ENCODE results near the gene CNP. TPM values are rescaled to one million over a fixed set of nuclear protein-coding genes. Genes with fewer than 3 reads are reported as not detected.

Gene CNP
- polyA plus RNA-seq: 10 to 100 TPM; 13.2 to 38.9 (median 28.4) TPM
- long read RNA-seq, donor 1: 0 reads
- long read RNA-seq, donor 2, full-length matches to known transcripts: 8 of 8 reads
- long read RNA-seq, donor 2, partial matches to known transcripts: 0 of 8 reads
- long read RNA-seq, donor 2, other reads (novel, unspliced or antisense): 0 of 8 reads
- long read RNA-seq, donor 3, full-length matches to known transcripts: 7 of 60 reads
- long read RNA-seq, donor 3, partial matches to known transcripts: 53 of 60 reads
- long read RNA-seq, donor 3, other reads (novel, unspliced or antisense): 0 of 60 reads
- long read RNA-seq, donor 4: 0 reads
- long read RNA-seq, donor 5, partial matches to known transcripts: 24 of 58 reads
- long read RNA-seq, donor 5, other reads (novel, unspliced or antisense): 32 of 58 reads
- long read RNA-seq, donor 6, full-length matches to known transcripts: 11 of 11 reads
- long read RNA-seq, donor 6, partial matches to known transcripts: 0 of 11 reads
- long read RNA-seq, donor 6, other reads (novel, unspliced or antisense): 0 of 11 reads
- long read RNA-seq, donor 7, full-length matches to known transcripts: 19 of 71 reads
- long read RNA-seq, donor 7, partial matches to known transcripts: 52 of 71 reads
- long read RNA-seq, donor 7, other reads (novel, unspliced or antisense): 0 of 71 reads
- long read RNA-seq, donor 8, full-length matches to known transcripts: 1 of 1 reads
- long read RNA-seq, donor 8, partial matches to known transcripts: 0 of 1 reads
- long read RNA-seq, donor 8, other reads (novel, unspliced or antisense): 0 of 1 reads
- long read RNA-seq, donor 9, full-length matches to known transcripts: 5 of 11 reads
- long read RNA-seq, donor 9, partial matches to known transcripts: 6 of 11 reads
- long read RNA-seq, donor 9, other reads (novel, unspliced or antisense): 0 of 11 reads
- long read RNA-seq, donor 10, full-length matches to known transcripts: 13 of 116 reads
- long read RNA-seq, donor 10, partial matches to known transcripts: 54 of 116 reads
- long read RNA-seq, donor 10, other reads (novel, unspliced or antisense): 49 of 116 reads

DNA sequence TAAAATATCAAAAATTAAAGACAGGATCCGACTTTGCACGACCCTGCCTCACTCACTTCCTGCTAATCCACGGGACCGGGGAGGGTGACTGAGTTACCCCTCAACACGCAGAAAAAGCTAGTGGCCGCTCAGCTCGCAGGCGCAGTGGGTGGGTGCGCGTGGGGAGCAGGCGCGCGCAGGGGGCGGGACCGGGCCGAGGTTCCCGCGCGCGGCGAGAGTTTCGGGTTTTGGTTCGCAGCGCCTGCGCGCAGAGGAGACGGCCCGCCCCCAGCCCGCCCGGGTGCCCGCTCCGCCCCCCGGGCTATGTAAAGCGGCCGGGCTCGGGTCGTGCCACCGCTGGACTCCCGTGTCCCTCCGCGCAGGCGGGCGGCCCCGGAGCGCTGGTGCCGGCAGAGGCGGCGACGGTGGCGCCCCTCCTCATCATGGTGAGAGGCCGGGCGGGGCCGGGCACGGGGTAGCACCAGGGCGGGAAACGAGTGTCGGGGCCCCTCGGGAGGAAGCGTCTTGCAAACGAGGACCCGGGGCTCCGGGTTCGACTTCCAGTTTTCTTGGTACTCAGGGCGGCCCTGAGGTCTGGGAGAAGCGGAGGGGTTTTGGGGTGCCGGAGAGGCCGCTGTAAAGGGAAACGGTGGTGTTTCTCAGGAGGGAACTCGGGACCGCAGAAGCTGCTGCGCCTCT lies at the start of gene CNP:
CNP (plus strand) TSS at position 333 of the 678 bp plus-strand sequence; CDS start at position 423, 90 bp downstream.
- FAIRE-seq (no peak), DNase-seq (peak; percentile 85 to 97)
- peak within 1 kb of the TSS; percentile 60 to 91 (median 84) for H3K27ac ChIP-seq (ENCODE audit: low read depth in 1 of 3, low read length in 2 of 3)
- H3K4me1 ChIP-seq (ENCODE audit: control insufficient read depth in 3 of 3, insufficient read depth in 2 of 3, low read depth in 1 of 3, low read length in 2 of 3): peaks cover 0 to 29% (median 0%) of the 10 kb centered on the region in 3 donors
- WGBS, 3 donors: 0 to 1% (median 1%) methylated on average over 49 to 71 of the region's 71 CpGs
- peaks cover 0 to 32% (median 4%) of the 10 kb centered on the region in 3 donors for H3K36me3 ChIP-seq (ENCODE audit: control insufficient read depth in 3 of 3, insufficient read depth in 2 of 3, low read depth in 1 of 3, low read length in 3 of 3)
- H3K9me3 ChIP-seq (ENCODE audit: control insufficient read depth in 2 of 2, insufficient read depth in 1 of 2, low read depth in 1 of 2, low read length in 1 of 2): no peaks in the 10 kb centered on the region
- peak within 1 kb of the TSS; percentile 72 to 94 (median 86) for H3K4me3 ChIP-seq (ENCODE audit: low read depth in 1 of 3, low read length in 3 of 3)
- H3K27me3 ChIP-seq (ENCODE audit: control insufficient read depth in 3 of 3, insufficient read depth in 3 of 3, low read length in 3 of 3): no peaks in the 10 kb centered on the region

DNA sequence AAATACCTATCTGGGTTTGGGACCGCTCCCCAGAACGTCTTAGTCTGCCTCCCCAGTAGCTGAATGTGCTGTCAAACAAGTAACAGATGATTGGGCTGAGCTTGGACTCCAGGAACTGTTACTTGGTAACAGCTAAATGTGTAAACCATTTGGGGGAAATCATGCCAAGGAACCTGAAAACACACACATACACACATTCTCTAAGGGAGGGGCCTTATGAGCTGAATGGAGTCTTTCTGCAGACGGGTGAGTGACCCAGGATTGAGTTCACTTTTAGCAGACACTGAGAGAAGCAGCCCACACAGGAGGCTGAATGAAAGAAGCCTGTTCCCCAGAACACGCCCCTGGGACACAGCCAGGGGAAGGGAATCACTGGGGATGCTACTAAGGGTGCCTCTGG lies 49.4 kb upstream of the CNP start:
- H3K36me3 ChIP-seq (ENCODE audit: control insufficient read depth in 3 of 3, insufficient read depth in 2 of 3, low read depth in 1 of 3, low read length in 3 of 3): peaks cover 6 to 29% (median 7%) of the 10 kb centered on the region in 3 donors
- 38 to 54% (median 48%) methylated on average over 4 of the region's 4 CpGs for WGBS, 3 donors
- H3K27ac ChIP-seq (ENCODE audit: low read depth in 1 of 3, low read length in 2 of 3): peak overlapping the region in 1 of 3 donors; percentile 91
- DNase-seq (peak; percentile 19 to 40), FAIRE-seq (no peak)
- no peaks in the 10 kb centered on the region for H3K27me3 ChIP-seq (ENCODE audit: control insufficient read depth in 3 of 3, insufficient read depth in 3 of 3, low read length in 3 of 3)
- peak overlapping the region in 2 of 3 donors; percentile 78 to 100 for H3K4me3 ChIP-seq (ENCODE audit: low read depth in 1 of 3, low read length in 3 of 3)
- H3K9me3 ChIP-seq (ENCODE audit: control insufficient read depth in 2 of 2, insufficient read depth in 1 of 2, low read depth in 1 of 2, low read length in 1 of 2): no peaks in the 10 kb centered on the region
- peaks cover 3 to 51% (median 8%) of the 10 kb centered on the region in 3 donors for H3K4me1 ChIP-seq (ENCODE audit: control insufficient read depth in 3 of 3, insufficient read depth in 2 of 3, low read depth in 1 of 3, low read length in 2 of 3)

DNA sequence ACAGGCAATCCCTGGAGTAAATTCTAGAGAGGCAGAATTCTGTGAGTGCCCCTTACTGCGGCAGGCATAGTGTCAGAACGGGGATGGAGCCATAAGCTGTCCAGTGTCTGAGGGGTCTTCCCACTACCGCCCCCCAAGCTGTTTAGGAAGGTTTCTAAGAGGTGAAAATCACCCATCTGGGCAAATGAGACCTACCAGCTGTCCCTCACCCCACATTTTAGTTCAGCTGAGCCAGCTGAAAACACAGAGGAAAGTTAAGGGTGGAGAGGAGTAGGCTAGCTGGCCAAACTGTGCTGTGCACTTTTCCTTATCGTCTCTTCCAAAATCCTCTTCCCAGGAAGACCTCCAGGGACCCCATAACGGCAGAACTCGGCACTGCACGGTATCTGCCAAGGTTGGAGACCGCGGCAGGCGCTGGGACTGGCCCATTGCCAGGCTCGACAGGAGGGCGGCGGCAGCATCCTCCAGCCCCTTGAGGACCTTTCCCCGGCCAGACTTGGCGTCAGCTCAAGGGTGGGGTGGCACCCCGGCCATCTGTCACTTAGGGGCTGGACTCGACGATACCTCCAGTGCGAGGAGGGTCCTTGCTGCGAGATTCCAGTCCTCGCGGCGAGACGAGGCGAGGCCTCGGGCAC lies 48.8 kb upstream of the CNP start:
- no peaks in the 10 kb centered on the region for H3K9me3 ChIP-seq (ENCODE audit: control insufficient read depth in 2 of 2, insufficient read depth in 1 of 2, low read depth in 1 of 2, low read length in 1 of 2)
- WGBS, 3 donors: 5% methylated on average over 25 to 26 of the region's 26 CpGs
- DNase-seq (peak; percentile 57 to 77), FAIRE-seq (no peak)
- H3K4me3 ChIP-seq (ENCODE audit: low read depth in 1 of 3, low read length in 3 of 3): peak overlapping the region; percentile 78 to 100 (median 97)
- H3K4me1 ChIP-seq (ENCODE audit: control insufficient read depth in 3 of 3, insufficient read depth in 2 of 3, low read depth in 1 of 3, low read length in 2 of 3): peaks cover 3 to 49% (median 8%) of the 10 kb centered on the region in 3 donors
- H3K36me3 ChIP-seq (ENCODE audit: control insufficient read depth in 3 of 3, insufficient read depth in 2 of 3, low read depth in 1 of 3, low read length in 3 of 3): peaks cover 0 to 23% (median under 1%) of the 10 kb centered on the region in 3 donors
- H3K27ac ChIP-seq (ENCODE audit: low read depth in 1 of 3, low read length in 2 of 3): peak overlapping the region; percentile 78 to 91 (median 91)
- H3K27me3 ChIP-seq (ENCODE audit: control insufficient read depth in 3 of 3, insufficient read depth in 3 of 3, low read length in 3 of 3): no peaks in the 10 kb centered on the region

DNA sequence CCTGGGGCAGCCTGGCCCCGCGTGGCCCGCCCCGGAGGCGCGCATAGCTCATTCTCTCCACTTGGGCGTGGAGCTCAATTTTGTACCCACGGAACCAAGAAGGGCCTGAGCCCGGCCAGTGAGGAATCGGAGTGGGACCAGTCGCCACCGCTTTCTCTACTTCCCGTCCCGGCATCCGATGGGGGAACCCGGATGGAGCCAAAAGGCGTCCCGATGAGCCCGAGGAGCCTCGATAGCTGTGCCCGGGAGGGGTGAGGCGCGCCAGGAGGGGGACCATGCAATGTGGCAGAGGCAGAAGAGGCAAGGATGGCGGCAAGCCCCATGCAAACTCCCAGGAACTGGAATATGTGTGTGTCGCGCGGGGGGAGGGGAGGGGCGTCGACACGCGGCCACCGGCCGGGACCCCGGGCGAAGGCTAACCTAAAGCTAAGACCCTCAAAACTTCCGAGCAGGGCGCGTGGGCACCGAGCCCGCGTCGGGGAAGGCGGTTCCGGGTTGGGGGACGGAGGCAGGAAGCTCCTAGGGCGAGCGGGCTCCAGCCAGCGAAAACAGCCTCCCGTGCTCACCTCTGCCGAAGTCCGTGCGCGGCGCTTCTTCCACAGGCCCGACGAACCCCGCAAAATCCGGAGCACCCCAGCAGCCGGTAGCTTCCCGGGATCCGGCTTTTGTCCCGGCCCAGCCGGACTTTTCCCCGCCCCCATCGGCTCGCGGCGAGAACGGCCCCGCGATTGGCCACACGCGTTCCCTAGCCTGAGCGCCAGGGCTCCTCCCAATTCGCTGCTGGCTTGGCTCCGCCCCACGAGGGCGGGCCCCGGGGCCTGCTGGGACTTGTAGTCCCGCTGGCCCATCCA lies 48.1 kb upstream of the CNP start, which contains the start of gene ACLY:
ACLY (minus strand) TSS at position 638 of the 851 bp plus-strand sequence. CDS start 5,078 bp downstream, outside the sequence.
- FAIRE-seq (no peak), DNase-seq (peak; percentile 98 to 99)
- Histone ChIP-seq H3K9me3 (ENCODE audit: control insufficient read depth in 2 of 2, insufficient read depth in 1 of 2, low read depth in 1 of 2, low read length in 1 of 2) (no peaks in the 10 kb centered on the region), H3K4me1 (ENCODE audit: control insufficient read depth in 3 of 3, insufficient read depth in 2 of 3, low read depth in 1 of 3, low read length in 2 of 3) (peaks cover 3 to 43% (median 8%) of the 10 kb centered on the region in 3 donors), H3K27ac (ENCODE audit: low read depth in 1 of 3, low read length in 2 of 3) (peak within 1 kb of the TSS; percentile 78 to 91 (median 91)), H3K27me3 (ENCODE audit: control insufficient read depth in 3 of 3, insufficient read depth in 3 of 3, low read length in 3 of 3) (no peaks in the 10 kb centered on the region), H3K4me3 (ENCODE audit: low read depth in 1 of 3, low read length in 3 of 3) (peak within 1 kb of the TSS; percentile 78 to 100 (median 97)), H3K36me3 (ENCODE audit: control insufficient read depth in 3 of 3, insufficient read depth in 2 of 3, low read depth in 1 of 3, low read length in 3 of 3) (peaks cover 0 to 16% (median 0%) of the 10 kb centered on the region in 3 donors)
- WGBS, 3 donors: 0 to 1% (median 1%) methylated on average over 71 to 80 of the region's 80 CpGs

DNA sequence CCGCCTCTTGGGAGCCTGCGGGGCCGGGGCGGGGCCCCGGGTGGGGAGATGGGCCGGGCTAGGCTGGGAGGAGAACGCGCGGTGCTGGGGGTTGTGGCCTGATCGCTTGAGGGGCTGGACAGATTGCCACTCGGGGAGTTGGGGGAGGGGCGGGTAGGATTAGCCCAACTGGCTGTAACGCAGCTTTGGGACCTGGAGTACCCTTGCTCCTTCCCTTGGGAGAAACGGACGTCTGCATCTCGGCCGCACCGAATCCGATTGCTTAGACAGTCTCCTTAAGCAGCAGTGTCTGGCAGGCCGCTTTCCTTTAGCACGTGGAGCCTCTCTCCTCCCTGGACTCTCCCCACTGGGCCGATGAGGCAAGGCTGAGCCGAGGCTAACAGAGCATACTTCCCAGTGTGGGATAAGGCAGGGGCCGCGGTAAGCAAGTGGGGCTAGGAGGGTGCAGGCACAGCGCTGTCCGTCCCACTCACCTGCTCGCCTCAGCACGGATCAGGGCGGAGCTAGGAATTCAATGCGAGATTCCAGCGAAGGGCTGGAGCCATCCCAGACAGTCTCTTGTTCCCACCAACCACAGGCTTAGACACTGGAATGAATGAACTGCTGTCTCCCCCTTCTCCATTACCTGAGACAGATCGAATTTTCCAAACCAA lies 47.3 kb upstream of the CNP start:
- Histone ChIP-seq H3K9me3 (ENCODE audit: control insufficient read depth in 2 of 2, insufficient read depth in 1 of 2, low read depth in 1 of 2, low read length in 1 of 2) (no peaks in the 10 kb centered on the region), H3K4me1 (ENCODE audit: control insufficient read depth in 3 of 3, insufficient read depth in 2 of 3, low read depth in 1 of 3, low read length in 2 of 3) (peaks cover 0 to 35% (median 8%) of the 10 kb centered on the region in 3 donors), H3K27ac (ENCODE audit: low read depth in 1 of 3, low read length in 2 of 3) (peak overlapping the region in 2 of 3 donors; percentile 56 to 76), H3K27me3 (ENCODE audit: control insufficient read depth in 3 of 3, insufficient read depth in 3 of 3, low read length in 3 of 3) (no peaks in the 10 kb centered on the region), H3K4me3 (ENCODE audit: low read depth in 1 of 3, low read length in 3 of 3) (peak overlapping the region; percentile 78 to 100 (median 97)), H3K36me3 (ENCODE audit: control insufficient read depth in 3 of 3, insufficient read depth in 2 of 3, low read depth in 1 of 3, low read length in 3 of 3) (peaks cover 0 to 10% (median 0%) of the 10 kb centered on the region in 3 donors)
- DNase-seq (peak in 1 of 2 donors; percentile 61), FAIRE-seq (no peak)
- WGBS, 3 donors: 3 to 13% (median 8%) methylated on average over 30 to 33 of the region's 33 CpGs

DNA sequence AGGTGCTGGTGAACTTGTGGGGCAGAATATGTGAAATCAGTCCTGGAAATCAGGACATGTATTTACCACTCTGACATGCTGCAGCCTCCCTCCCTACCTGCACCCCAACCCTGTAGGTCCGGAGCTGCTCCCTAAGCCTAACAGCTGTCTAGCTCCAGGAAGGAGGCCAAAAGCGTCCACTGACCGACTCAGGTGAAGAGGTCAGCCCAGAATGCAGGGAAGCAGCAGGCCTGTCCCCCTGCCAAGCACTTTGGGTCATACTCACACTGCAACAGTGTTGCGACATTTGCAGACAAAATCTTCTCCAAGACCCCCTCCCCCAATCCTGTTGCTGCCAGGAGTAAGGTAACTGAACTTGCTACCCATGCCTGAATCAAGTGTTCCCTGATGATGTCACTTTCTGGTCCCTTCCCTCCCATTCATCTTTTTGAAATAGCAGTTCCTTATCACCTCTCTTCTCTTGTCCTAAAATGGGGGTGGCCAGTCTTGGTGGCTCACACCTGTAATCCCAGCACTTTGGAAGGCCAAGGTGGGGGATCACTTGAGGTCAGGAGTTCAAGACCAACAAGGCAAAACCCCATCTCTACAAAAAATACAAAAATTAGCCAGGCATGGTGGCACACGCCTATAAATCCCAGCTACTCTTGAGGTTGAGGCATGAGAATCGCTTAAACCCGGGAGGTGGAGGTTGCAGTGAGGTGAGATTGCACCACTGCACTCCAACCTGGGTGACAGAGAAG lies 46.6 kb upstream of the CNP start:
- H3K36me3 ChIP-seq (ENCODE audit: control insufficient read depth in 3 of 3, insufficient read depth in 2 of 3, low read depth in 1 of 3, low read length in 3 of 3): peaks cover 0 to 10% (median 0%) of the 10 kb centered on the region in 3 donors
- DNase-seq (no peak), FAIRE-seq (no peak)
- whole genome bisulfite sequencing, 3 donors: 82 to 87% (median 85%) methylated on average over 7 of the region's 7 CpGs
- peaks cover 0 to 29% (median 5%) of the 10 kb centered on the region in 3 donors for H3K4me1 ChIP-seq (ENCODE audit: control insufficient read depth in 3 of 3, insufficient read depth in 2 of 3, low read depth in 1 of 3, low read length in 2 of 3)
- H3K27me3 ChIP-seq (ENCODE audit: control insufficient read depth in 3 of 3, insufficient read depth in 3 of 3, low read length in 3 of 3): no peaks in the 10 kb centered on the region
- no peak overlapping the region for H3K4me3 ChIP-seq (ENCODE audit: low read depth in 1 of 3, low read length in 3 of 3)
- no peaks in the 10 kb centered on the region for H3K9me3 ChIP-seq (ENCODE audit: control insufficient read depth in 2 of 2, insufficient read depth in 1 of 2, low read depth in 1 of 2, low read length in 1 of 2)
- H3K27ac ChIP-seq (ENCODE audit: low read depth in 1 of 3, low read length in 2 of 3): peak overlapping the region in 1 of 3 donors; percentile 76

All from small intestine (tissue), 16 donors.